Testis (tissue), 2 donors: ENCODE data around the gene FAM236B.
"Not testable (repeated sequence)": the region's sequence is repeated elsewhere in the genome, so short reads cannot be mapped to it uniquely, and the experiment has no call there.

Experiments
- POLR2A ChIP-seq: fragments of 450-650 bp; IDR thresholded peaks from one replicate; pipeline ENCODE4 v1.6.1; 2017; ENCODE audit warnings: antibody characterized with exemption, mild to moderate bottlenecking, moderate library complexity
- TF ChIP-seq, protein P1 (sequence below), 3 experiments: fragments of 450-650 bp in 2 of 3; fragments of 200-600 bp in 1 of 3; sonication (generic) in 1 of 3; IDR thresholded peaks; one replicate each; pipeline ENCODE4 v1.5.1; 2016 to 2019; ENCODE audit warnings: antibody characterized with exemption in 3 of 3, mild to moderate bottlenecking in 2 of 3, moderate library complexity in 1 of 3

DNA sequence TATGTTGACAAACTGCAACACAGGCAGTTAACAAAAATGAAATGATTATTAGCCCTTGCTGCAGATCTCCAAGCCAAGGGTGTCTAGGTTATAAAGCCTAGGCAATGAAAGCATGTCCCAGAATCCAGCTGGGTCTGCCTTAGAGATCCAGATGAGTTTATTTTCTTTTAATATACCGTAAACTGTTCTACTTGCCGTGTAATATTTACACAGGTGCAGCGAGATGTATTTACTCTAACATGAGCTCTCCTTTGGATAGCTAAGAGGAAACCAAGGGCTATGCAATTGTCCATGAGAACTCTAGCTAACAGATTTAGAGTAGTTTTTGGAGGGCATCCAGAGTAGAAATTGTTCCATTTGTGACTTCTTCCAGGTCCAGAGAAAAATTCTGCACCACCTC is 33.9 kb downstream of the FAM236B start:
- TF ChIP-seq, protein P1, sequence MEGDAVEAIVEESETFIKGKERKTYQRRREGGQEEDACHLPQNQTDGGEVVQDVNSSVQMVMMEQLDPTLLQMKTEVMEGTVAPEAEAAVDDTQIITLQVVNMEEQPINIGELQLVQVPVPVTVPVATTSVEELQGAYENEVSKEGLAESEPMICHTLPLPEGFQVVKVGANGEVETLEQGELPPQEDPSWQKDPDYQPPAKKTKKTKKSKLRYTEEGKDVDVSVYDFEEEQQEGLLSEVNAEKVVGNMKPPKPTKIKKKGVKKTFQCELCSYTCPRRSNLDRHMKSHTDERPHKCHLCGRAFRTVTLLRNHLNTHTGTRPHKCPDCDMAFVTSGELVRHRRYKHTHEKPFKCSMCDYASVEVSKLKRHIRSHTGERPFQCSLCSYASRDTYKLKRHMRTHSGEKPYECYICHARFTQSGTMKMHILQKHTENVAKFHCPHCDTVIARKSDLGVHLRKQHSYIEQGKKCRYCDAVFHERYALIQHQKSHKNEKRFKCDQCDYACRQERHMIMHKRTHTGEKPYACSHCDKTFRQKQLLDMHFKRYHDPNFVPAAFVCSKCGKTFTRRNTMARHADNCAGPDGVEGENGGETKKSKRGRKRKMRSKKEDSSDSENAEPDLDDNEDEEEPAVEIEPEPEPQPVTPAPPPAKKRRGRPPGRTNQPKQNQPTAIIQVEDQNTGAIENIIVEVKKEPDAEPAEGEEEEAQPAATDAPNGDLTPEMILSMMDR (IDR thresholded peaks at IDR 0.05): not testable (repeated sequence)
- not testable (repeated sequence) for TF ChIP-seq POLR2A
